NCI-H146 (cell line): ENCODE measurements around the gene DCST2.
A peak's percentile ranks its signal among the peaks of the same experiment; 100 is the strongest.

Source experiments
- DNase-seq: peaks from one replicate; lab custom pipeline; 2025; lab: John Stamatoyannopoulos, UW

Gene DCST2

GRCh38 chr1:155049651-155050559, 16.3 kb upstream of the DCST2 start:
- DNase-seq, result no peak

GRCh38 chr1:155048449-155049334, 15.1 kb upstream of the DCST2 start:
- DNase-seq, result no peak

DNA sequence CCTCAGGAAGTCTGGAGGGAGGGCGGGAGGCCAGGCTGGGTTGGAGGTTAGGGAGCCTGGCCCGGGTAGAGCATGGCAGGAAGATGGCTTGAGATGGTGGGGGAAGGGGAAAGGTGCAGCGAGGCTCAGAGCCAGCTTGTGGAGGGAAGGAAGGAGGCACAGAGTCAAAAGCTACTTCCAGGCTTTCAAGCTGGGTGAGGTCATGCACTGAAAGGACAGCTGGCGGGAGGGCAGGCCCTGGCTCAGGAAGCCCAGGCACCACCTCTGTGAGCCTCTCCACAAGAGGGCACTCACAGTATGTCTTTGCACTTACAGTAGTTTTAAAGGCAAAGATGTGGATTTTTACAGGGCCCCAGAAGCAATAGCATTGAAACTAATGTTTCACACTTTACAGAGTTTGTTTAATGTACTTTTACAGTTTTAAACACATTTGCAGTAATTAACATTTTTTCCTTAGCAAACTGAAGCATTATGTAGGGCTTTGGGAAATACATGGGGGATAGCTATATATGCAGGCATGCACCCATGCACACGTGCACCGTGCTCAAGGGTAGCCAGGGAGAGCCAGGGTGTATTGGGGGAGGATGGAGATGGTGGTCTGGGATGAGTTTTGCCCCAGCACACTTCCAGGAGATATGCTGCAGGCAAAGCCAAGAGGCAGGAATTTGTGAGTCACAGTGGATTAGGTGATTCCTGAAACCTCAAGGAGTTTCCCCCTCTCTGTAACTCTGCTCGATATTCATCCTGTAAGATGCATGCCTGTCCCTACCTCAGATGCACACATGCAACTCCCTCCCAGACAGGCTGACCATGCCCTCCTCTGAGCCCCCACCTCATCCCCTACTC, 11.5 kb upstream of the DCST2 start:
- DNase-seq, result peak; percentile 83

DNA sequence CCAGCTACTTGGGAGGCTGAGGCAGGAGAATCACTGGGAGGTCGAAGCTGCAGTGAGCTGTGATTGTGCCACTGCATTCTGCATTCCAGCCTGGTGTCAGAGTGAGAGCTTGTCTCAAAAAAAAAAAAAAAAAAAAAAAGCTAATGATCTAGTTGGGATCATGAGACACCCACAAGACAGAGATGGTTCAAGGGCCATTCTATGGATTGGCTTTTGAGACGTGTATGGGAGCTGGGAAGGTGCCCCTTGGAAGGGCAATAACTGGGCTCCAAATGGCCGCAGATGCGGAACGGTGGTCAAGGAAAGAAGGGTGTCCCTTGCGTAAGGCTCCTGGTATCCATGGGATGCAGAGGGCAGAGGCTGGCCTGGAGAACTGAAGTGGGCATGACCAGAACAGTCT, 10.8 kb upstream of the DCST2 start:
- DNase-seq, result no peak

GRCh38 chr1:155043793-155044192, 10.2 kb upstream of the DCST2 start:
- no peak for DNase-seq

- no peak for DNase-seq
Measured at GRCh38 chr1:155043301-155043702, 9.7 kb upstream of the DCST2 start.

DNA sequence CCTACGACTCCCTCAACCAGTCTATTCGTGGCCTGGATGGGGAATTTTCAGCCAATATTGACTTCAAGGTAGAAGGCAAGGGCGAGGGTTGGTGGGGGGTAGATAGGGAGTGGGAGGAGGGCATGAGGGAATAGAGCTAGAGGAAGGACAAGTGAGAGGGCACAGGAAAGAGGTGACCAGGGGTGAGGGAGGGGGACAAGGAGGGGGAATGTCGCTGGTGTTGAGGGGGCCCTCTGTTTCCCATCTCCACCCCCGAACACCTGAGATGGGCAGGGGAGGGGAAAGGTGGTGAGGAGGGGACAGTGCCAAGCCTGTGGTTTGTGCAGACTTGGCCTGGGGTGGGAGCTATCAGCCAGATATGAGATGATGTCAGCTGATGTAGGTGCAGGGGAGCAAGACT, 9.2 kb upstream of the DCST2 start:
- DNase-seq, result no peak

- DNase-seq, result no peak
Measured at GRCh38 chr1:155040358-155041093, 6.9 kb upstream of the DCST2 start.

GRCh38 chr1:155039308-155039669, 5.7 kb upstream of the DCST2 start:
- DNase-seq, result no peak

DNA sequence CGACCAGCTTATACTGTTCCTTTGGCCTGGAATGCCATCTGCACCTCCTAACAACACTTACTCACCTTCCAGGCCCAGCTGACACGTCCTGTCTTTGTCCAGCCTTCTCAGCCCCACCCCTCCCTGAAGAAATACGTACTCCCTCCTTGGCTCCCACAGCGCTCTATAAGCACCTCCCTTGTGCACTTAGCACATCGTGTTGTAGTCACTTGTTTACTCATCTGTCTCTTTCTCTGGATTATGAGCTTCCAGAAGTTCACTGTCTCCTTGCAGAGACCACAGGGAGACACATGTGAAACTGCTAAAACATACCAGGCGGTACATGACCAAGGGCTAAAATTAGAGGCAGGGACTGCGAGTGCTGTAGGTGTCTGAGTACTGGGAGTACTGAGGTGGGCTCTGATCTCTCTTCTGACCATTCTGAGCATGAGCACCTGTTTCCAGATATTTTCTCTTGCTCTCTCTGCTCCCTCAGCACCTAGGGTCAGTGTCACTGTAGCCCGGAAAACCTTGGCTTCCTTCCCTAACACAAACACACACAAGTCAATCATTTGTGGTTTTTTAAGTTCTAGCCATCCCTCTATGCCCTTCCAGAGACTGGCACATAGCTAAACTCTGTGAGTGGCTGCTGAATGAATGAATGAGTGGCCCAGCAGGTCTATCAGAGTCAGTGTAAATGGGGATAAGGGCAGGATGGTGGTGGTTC, 5.2 kb upstream of the DCST2 start:
- no peak for DNase-seq

DNA sequence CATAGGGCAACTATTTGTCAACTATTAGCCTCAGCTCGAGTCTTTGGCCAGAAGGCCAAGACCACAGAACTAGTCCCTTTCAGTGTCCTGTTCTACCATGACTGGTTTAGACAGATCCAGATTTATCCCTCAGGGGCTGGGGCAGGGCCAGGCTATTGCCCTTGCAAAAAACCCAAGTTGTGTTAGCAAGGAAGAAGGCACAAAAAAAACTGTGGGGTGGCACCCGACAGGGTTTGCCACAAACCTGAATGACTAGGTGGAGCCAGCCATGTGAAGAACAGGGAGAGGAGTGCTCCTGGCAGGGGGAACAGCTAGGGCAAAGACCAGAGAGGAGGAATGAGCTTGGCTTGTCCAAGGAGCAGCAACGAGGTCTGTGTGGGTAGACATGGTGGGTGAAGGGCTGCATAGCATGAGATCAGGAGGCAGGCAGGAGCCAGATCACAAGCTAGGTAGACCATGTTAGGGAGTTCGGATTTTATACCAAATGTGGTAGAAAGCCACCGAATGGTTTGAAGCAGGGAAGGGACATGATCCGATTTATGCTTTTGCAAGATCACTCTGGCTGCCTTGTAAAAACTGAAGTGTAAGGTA, 4.4 kb upstream of the DCST2 start:
- no peak for DNase-seq

DNA sequence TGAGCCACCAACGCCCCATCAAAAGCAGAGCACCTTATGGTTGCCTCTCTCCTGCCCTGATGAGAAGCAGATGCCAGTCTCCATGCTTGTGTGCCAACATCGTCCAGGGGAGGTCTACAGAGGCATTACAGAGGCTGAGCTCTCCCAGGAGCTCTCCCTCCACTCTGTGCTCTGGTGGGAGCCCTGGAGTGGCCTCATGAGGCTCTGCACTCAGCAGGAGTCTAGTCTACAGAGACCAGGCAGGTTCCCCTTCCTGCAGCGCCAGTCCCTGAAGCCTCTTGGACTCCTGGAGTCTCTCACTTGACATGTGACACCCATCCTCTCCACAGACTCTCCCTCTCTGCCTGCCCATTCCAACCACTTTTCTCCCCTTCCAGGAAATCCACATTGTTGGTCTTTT, 3.5 kb upstream of the DCST2 start:
- no peak for DNase-seq

DNA sequence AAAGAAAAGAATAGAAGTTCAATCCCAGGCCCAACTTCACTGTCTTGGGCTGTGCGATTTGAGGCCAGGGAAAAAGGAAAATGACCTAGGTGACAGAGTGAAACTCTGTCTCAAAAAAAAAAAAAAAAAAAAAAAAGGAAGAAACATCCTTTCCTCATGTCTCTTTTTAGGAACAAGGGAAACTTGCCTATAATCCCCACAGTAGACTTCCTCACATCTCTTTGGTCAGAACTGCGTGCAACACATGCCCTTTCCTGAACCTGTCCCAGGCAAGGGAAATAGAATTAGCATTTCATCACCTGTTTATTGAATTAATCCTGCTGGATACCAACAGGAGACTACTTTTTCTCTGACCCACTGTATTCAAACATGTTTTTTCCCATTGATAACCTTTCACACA, 2.4 kb upstream of the DCST2 start:
- no peak for DNase-seq

- DNase-seq, result no peak
Measured at GRCh38 chr1:155034318-155035208, 982 bp upstream of the DCST2 start.

GRCh38 chr1:155032886-155033285, 695 bp downstream of the DCST2 start:
- no peak for DNase-seq

DNA sequence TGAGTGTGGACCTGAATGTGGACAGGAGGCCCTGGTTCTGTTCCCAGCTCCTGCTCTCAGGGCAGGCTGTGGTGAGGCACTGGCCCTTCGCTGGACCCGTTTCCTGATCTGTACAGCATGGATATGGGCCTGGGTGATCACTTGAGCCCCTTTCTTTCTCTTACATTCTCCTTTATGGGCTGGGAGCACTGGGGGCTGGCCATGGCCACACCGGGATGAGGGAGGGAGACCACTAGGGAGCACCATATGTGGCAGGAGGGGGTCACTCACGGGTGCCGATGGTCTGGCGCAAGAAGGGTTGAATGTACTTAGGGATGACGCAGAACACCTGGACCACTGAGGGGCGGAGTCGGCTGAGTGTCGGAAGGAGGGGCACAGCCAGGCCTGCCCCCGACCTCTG, 2.7 kb downstream of the DCST2 start:
- no peak for DNase-seq

GRCh38 chr1:155030243-155030795, 3.3 kb downstream of the DCST2 start:
- DNase-seq, result no peak

DNA sequence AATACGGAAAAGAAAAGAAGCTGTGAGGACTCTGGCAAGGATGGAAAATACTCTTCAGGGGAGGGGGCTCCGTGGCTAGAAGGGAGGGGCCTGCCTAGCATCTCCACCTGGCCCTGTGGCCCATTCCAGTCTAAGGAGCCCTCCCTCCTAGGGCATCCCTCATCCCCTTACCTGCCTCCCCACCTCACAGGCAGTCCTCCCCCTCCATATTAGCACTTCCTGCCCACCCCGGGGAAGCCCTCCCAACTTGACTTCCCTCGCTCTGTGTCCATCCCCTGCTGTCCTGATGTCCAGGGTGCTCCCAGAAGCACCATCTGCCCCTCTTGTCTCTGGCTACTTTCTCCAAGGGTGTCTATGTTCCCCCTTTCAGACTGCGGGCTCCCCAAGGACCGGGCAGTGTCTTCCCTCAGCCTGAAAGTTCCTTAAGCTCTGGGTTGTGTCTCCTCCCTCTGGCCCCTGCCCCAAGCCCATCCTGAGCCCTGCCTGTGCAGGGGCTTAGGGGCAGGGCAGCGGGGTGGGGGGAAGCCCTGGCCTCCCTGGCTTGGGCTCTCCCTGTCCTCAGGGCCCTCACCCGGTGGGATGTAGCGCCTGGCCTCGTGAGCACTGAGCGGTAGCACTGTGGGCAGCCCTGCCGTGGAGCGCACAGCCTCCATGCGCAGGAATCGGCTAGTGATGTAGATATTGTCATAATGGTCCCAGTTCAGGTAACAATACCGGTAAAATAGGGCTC, 3.9 kb downstream of the DCST2 start:
- no peak for DNase-seq
